HUES64 (cell line): Measurements from ENCODE around the gene AMDHD2.
"Not testable (repeated sequence)": the region's sequence is repeated elsewhere in the genome, so short reads cannot be mapped to it uniquely, and the experiment has no call there.

ENCODE experiments used
- H3K27ac ChIP-seq: 2 replicates; pipeline ENCODE4 v1.7.0; 2013; ENCODE audit warnings: low read depth, low read length, inconsistent platforms
- H3K27me3 ChIP-seq: 2 replicates; pipeline ENCODE4 v1.6.1; 2013; ENCODE audit warnings: mild to moderate bottlenecking, low read length; ENCODE audit not compliant: insufficient read depth
- H3K36me3 ChIP-seq: 2 replicates; pipeline ENCODE4 v1.6.1; 2013; ENCODE audit warnings: mild to moderate bottlenecking, low read length; ENCODE audit not compliant: insufficient read depth
- H3K4me1 ChIP-seq: 2 replicates; pipeline ENCODE4 v1.6.1; 2013; ENCODE audit warnings: mild to moderate bottlenecking, low read length, moderate library complexity; ENCODE audit not compliant: insufficient read depth
- H3K4me3 ChIP-seq: 2 replicates; pipeline ENCODE4 v1.5.1; 2013; ENCODE audit warnings: mild to moderate bottlenecking, low read length, moderate library complexity
- H3K9ac ChIP-seq: 2 replicates; pipeline ENCODE4 v1.6.1; 2013; ENCODE audit warnings: mild to moderate bottlenecking, low read depth, low read length
- H3K9me3 ChIP-seq: 2 replicates; pipeline ENCODE4 v1.6.1; 2013; ENCODE audit warnings: low read depth, low read length; ENCODE audit not compliant: insufficient read depth
- WGBS: fragments of 150-250, 120-280 bp; methylation state at CpG from one replicate; pipeline ENCODE4 v1.1.7; 2013; ENCODE audit warnings: missing lambda C conversion rate; 5-methylcytosine and 5-hydroxymethylcytosine counted together

The AMDHD2 gene

GRCh38 chr16:2531696-2532493 lies 11.7 kb downstream of the AMDHD2 start:
- Histone ChIP-seq H3K9ac (peak overlapping the region; percentile 77), H3K9me3 (no peaks in the 10 kb centered on the region), H3K27me3 (no peaks in the 10 kb centered on the region), H3K4me1 (peaks cover 6% of the 10 kb centered on the region), H3K27ac (peak overlapping the region; percentile 71), H3K4me3 (peak overlapping the region; percentile 71), H3K36me3 (peaks cover 22% of the 10 kb centered on the region)
- under 1% methylated on average over 84 of the region's 84 CpGs for WGBS

- Histone ChIP-seq H3K27me3 (no peaks in the 10 kb centered on the region), H3K9me3 (no peaks in the 10 kb centered on the region), H3K27ac (peak overlapping the region; percentile 58; the same call in 1 of the 2 replicates), H3K9ac (peak overlapping the region; percentile 54), H3K4me3 (peak overlapping the region; percentile 71), H3K4me1 (peaks cover 6% of the 10 kb centered on the region), H3K36me3 (peaks cover 17% of the 10 kb centered on the region; the same call in 1 of the 2 replicates)
- 7% methylated on average over 37 of the region's 37 CpGs for WGBS
Measured at GRCh38 chr16:2532494-2533141, 12.4 kb downstream of the AMDHD2 start.

- not testable (repeated sequence) for H3K4me1 ChIP-seq, H3K9me3 ChIP-seq, H3K27me3 ChIP-seq, H3K27ac ChIP-seq, H3K9ac ChIP-seq
- Histone ChIP-seq H3K4me3 (peak overlapping the region; percentile 71), H3K36me3 (peaks cover 11% of the 10 kb centered on the region; the same call in 1 of the 2 replicates)
- 59% methylated on average over 15 of the region's 16 CpGs for WGBS
Measured at GRCh38 chr16:2533142-2533755, 13.1 kb downstream of the AMDHD2 start.

- Histone ChIP-seq H3K9ac (no peak overlapping the region), H3K9me3 (no peaks in the 10 kb centered on the region), H3K36me3 (peaks cover 4% of the 10 kb centered on the region; the same call in 1 of the 2 replicates), H3K27me3 (no peaks in the 10 kb centered on the region), H3K27ac (no peak overlapping the region), H3K4me1 (peaks cover 6% of the 10 kb centered on the region), H3K4me3 (no peak overlapping the region)
- 94% methylated on average over 10 of the region's 11 CpGs for WGBS
Measured at GRCh38 chr16:2533912-2534311, 13.7 kb downstream of the AMDHD2 start.

GRCh38 chr16:2534335-2534734 lies 14.2 kb downstream of the AMDHD2 start:
- H3K9me3 ChIP-seq, H3K27me3 ChIP-seq, H3K9ac ChIP-seq, H3K27ac ChIP-seq, H3K4me3 ChIP-seq, H3K36me3 ChIP-seq, H3K4me1 ChIP-seq: not testable (repeated sequence)
- WGBS, result 93% methylated on average over 5 of the region's 5 CpGs

- Histone ChIP-seq H3K9me3 (no peaks in the 10 kb centered on the region), H3K36me3 (no peaks in the 10 kb centered on the region), H3K9ac (no peak overlapping the region), H3K27me3 (no peaks in the 10 kb centered on the region), H3K4me1 (peaks cover 6% of the 10 kb centered on the region), H3K4me3 (no peak overlapping the region), H3K27ac (no peak overlapping the region)
- 86% methylated on average over 9 of the region's 9 CpGs for WGBS
Measured at GRCh38 chr16:2535625-2536013, 15.4 kb downstream of the AMDHD2 start.

- Histone ChIP-seq H3K4me3 (peak within 1 kb of the TSS; percentile 75), H3K27ac (peak within 1 kb of the TSS; percentile 64; the same call in 1 of the 2 replicates), H3K4me1 (no peaks in the 10 kb centered on the region), H3K36me3 (no peaks in the 10 kb centered on the region), H3K9me3 (no peaks in the 10 kb centered on the region), H3K9ac (peak within 1 kb of the TSS; percentile 77), H3K27me3 (no peaks in the 10 kb centered on the region)
- 1% methylated on average over 120 of the region's 126 CpGs for WGBS
Measured at GRCh38 chr16:2537451-2538379, 17.5 kb downstream of the AMDHD2 start, which contains the start of gene PDPK1. Gene PDPK1, plus strand, starts transcription at chr16:2538021. Its CDS starts 92 bp downstream, at chr16:2538113.

- H3K4me3 ChIP-seq, H3K9ac ChIP-seq: not testable (repeated sequence)
- 94% methylated on average over 24 of the region's 24 CpGs for WGBS
Measured at GRCh38 chr16:2539192-2539844, 19.1 kb downstream of the AMDHD2 start.

GRCh38 chr16:2539845-2540458 lies 19.8 kb downstream of the AMDHD2 start:
- H3K27me3 ChIP-seq, H3K4me1 ChIP-seq, H3K27ac ChIP-seq, H3K4me3 ChIP-seq, H3K9me3 ChIP-seq, H3K9ac ChIP-seq, H3K36me3 ChIP-seq: not testable (repeated sequence)
- WGBS, result 78% methylated on average over 14 of the region's 14 CpGs

More at GRCh38 chr16:2539192-2539844, 19.1 kb downstream of the AMDHD2 start:
- not testable (repeated sequence) for H3K4me1 ChIP-seq, H3K9me3 ChIP-seq, H3K27ac ChIP-seq, H3K36me3 ChIP-seq, H3K27me3 ChIP-seq

GRCh38 chr16:2540912-2541311 lies 20.7 kb downstream of the AMDHD2 start:
- 98% methylated on average over 3 of the region's 4 CpGs for WGBS
- H3K36me3 ChIP-seq, H3K9me3 ChIP-seq, H3K9ac ChIP-seq, H3K4me1 ChIP-seq, H3K27ac ChIP-seq, H3K27me3 ChIP-seq, H3K4me3 ChIP-seq: not testable (repeated sequence)
